Stimulated activated CD8-positive, alpha-beta memory T cell treated with anti-CD3 and anti-CD28 coated beads, Interleukin-15, amount 100 ng/mL, for 4 hours (primary cell): ENCODE results near the gene TOPORS.

Experiments used
- DNase-seq, 2 donors: peaks; one replicate each; pipeline ENCODE4 v3.0.0-alpha.2; 2020; ENCODE audit warnings: low read depth in 2 of 2

TOPORS gene

DNA sequence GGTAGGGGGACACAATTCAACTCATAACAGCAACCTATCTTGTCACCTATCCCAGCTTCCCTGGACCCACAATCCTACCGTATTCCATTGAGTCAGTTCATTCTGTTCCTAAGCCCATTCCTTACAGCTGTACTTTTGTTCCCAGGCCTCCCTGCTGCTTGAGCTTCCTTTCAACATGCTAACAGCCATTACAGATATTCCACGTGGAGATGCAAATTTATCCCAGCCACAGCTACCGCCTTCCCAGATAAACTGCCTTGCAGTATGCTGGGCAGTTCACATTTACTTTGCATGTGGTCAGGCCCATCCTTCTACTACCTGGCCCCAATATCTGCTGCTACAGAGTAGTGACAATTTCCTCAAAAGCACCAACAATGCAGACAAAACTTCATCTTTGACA is 49.4 kb downstream of the TOPORS start:
- DNase-seq = no peak

- no peak for DNase-seq
These were observed 49.9 kb downstream of the TOPORS start for GRCh38 chr9:32502464-32502863.

DNA sequence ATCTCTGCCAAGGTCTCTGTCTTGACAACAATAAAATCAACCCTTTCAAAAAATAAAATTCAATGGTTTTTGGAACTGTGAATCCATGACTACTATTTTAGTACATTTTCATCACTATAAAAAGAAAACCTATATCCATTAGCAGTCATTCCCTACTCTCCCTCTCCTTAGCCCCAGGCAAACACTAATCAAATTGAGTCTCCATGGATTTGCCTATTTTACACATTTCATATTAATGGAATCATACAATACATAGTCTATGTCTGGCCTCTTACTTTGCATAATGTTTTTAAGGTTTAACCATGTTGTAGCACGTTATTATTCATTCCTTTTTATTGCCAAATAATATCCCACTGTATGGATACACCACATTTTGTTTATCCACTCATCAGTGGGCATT is 50.5 kb downstream of the TOPORS start:
- no peak for DNase-seq

DNA sequence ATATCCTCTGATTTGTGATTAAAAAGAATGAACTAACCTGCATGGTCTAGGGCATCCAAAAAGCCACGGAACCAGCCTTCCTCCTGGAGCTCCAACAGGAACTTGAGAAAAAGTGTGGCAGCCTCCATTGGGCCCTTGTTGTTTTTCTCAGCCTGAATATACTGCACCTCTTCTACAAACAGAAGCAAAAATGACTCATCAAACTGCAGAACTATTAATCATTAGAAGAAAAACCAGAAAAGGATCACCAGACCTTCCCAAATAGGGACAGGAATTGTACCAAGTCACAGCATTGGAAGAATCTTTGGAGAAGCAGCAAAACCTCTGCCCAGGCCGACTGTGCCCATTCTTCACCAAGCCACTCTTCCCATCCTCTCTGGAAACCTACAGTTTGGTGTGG is 51.6 kb downstream of the TOPORS start:
- no peak for DNase-seq

GRCh38 chr9:32497921-32498320 is 54.5 kb downstream of the TOPORS start:
- DNase-seq = no peak

GRCh38 chr9:32490601-32491000 is 61.8 kb downstream of the TOPORS start:
- DNase-seq = no peak
